ENCODE measurements around the gene LAMB4. TPM values are rescaled to one million over a fixed set of nuclear protein-coding genes. Genes with fewer than 3 reads are reported as not detected.

The LAMB4 gene
- total and polyA plus RNA-seq, 2 experiments from 2014 or later, result not detected

- H3K27me3 Mint-ChIP-seq (ENCODE audit: insufficient read depth, low read depth, poor library complexity), result no peaks in the 10 kb centered on the region
- Histone ChIP-seq H3K4me1 (ENCODE audit: insufficient read depth) (no peaks in the 10 kb centered on the region), H4K20me1 (replicated peaks; ENCODE audit: insufficient read depth) (no peaks in the 10 kb centered on the region), H3K4me3 (no peak overlapping the region), H3F3A (replicated peaks; ENCODE audit: low read depth) (no peaks in the 10 kb centered on the region), H2AFZ (no peak overlapping the region), H3K27me3 (ENCODE audit: insufficient read depth) (no peaks in the 10 kb centered on the region), H3K36me3 (ENCODE audit: insufficient read depth) (no peaks in the 10 kb centered on the region), H3K27ac (ENCODE audit: low read depth) (no peak overlapping the region), H3K4me2 (no peak overlapping the region), H3K9me2 (ENCODE audit: insufficient read depth) (no peaks in the 10 kb centered on the region), H3K79me2 (replicated peaks; ENCODE audit: insufficient read depth) (no peaks in the 10 kb centered on the region)
- TF ChIP-seq STAT1 (IDR thresholded peaks at IDR 0.05; ENCODE audit: unreplicated experiment), result no peak
- no peak for TF ChIP-seq CREB1 (CRISPR knock-in tag; IDR thresholded peaks at IDR 0.05; ENCODE audit: low read depth)
- no peak for TF ChIP-seq ZNF114 (CRISPR knock-in tag; IDR thresholded peaks at IDR 0.05)
- no peak for TF ChIP-seq EZH2phosphoT487 (IDR thresholded peaks at IDR 0.05; ENCODE audit: unreplicated experiment)
- TF ChIP-seq ETS1 (IDR thresholded peaks at IDR 0.05), result no peak
- TF ChIP-seq ZNF331 (CRISPR knock-in tag; IDR thresholded peaks at IDR 0.05; ENCODE audit: low read depth), result no peak
- no peak for TF ChIP-seq REST (IDR thresholded peaks at IDR 0.05; ENCODE audit: unreplicated experiment)
- TF ChIP-seq POLR2AphosphoS5 (IDR thresholded peaks at IDR 0.05; ENCODE audit: low read depth), result no peak
- no peak for TF ChIP-seq EZH2 (IDR thresholded peaks at IDR 0.05; ENCODE audit: low read depth, unreplicated experiment)
- TF ChIP-seq JUNB (IDR thresholded peaks at IDR 0.05; ENCODE audit: unreplicated experiment), result no peak
- no peak for TF ChIP-seq NANOG (IDR thresholded peaks at IDR 0.05; ENCODE audit: borderline replicate concordance)
- TF ChIP-seq ZNF462 (CRISPR knock-in tag; IDR thresholded peaks at IDR 0.05), result no peak
- no peak for TF ChIP-seq CTCF (conservative IDR thresholded peaks at IDR 0.05; ENCODE audit: low read depth in 2 of 2)
- no peak overlapping the region for H3K27ac Mint-ChIP-seq
- H3K4me3 Mint-ChIP-seq, result no peak overlapping the region
- H3K4me1 Mint-ChIP-seq, result no peaks in the 10 kb centered on the region; the same call in 2 of the 3 replicates
- no peak for ATAC-seq
- no peak for DNase-seq (ENCODE audit: low spot score)
- H3K36me3 Mint-ChIP-seq (ENCODE audit: low read depth), result no peaks in the 10 kb centered on the region
- H3K9me3 Mint-ChIP-seq, result no peaks in the 10 kb centered on the region
Measured at GRCh38 chr7:108089381-108089780, 40.8 kb downstream of the LAMB4 start.

Data from GM23338 (cell line).